RPMI7951 (cell line): ENCODE data around the gene OBP2B. TPM values are rescaled to one million over a fixed set of nuclear protein-coding genes. Genes with fewer than 3 reads are reported as not detected.
"Not testable (repeated sequence)": the region's sequence is repeated elsewhere in the genome, so short reads cannot be mapped to it uniquely, and the experiment has no call there.

Source experiments
- DNase-seq: peaks from one replicate; pipeline ENCODE4 v3.0.0-alpha.2; 2012; ENCODE audit warnings: low read depth
- total RNA-seq: library from RNA; depleted of rRNA; stranded (reverse); fragments of >200 nt; shearing (Covaris generic); gene quantifications from 2 replicates; pipeline ENCODE4 v1.2.3, GENCODE V29; 2014

Gene OBP2B
- total RNA-seq, 1 experiment from 2014 or later = not detected

- DNase-seq = peak; percentile 43
Observed at GRCh38 chr9:133238851-133239532, 29.9 kb upstream of the OBP2B start.

- peak; percentile 35 for DNase-seq
Observed at GRCh38 chr9:133238272-133238850, 29.3 kb upstream of the OBP2B start.

GRCh38 chr9:133237035-133237731 is 28.1 kb upstream of the OBP2B start:
- peak; percentile 46 for DNase-seq

- not testable (repeated sequence) for DNase-seq
Observed at GRCh38 chr9:133236291-133237034, 27.4 kb upstream of the OBP2B start.

GRCh38 chr9:133235549-133236222 is 26.6 kb upstream of the OBP2B start:
- no peak for DNase-seq

GRCh38 chr9:133234577-133235322 is 25.7 kb upstream of the OBP2B start:
- DNase-seq = no peak

GRCh38 chr9:133233681-133234432 is 24.8 kb upstream of the OBP2B start:
- DNase-seq = peak; percentile 14

GRCh38 chr9:133231934-133232568 is 23.0 kb upstream of the OBP2B start:
- not testable (repeated sequence) for DNase-seq

- DNase-seq = not testable (repeated sequence)
Observed at GRCh38 chr9:133230514-133230913, 21.5 kb upstream of the OBP2B start.

GRCh38 chr9:133230093-133230492 is 21.0 kb upstream of the OBP2B start:
- DNase-seq = no peak

GRCh38 chr9:133228474-133229193 is 19.6 kb upstream of the OBP2B start:
- DNase-seq = not testable (repeated sequence)

GRCh38 chr9:133227996-133228395 is 18.9 kb upstream of the OBP2B start:
- DNase-seq = not testable (repeated sequence)

GRCh38 chr9:133227242-133227860 is 18.3 kb upstream of the OBP2B start:
- DNase-seq = no peak

- DNase-seq = no peak
Observed at GRCh38 chr9:133226219-133227171, 17.4 kb upstream of the OBP2B start.

GRCh38 chr9:133225171-133226011 is 16.3 kb upstream of the OBP2B start:
- no peak for DNase-seq

- no peak for DNase-seq
Observed at GRCh38 chr9:133224762-133225161, 15.7 kb upstream of the OBP2B start.
